ENCODE results near the gene RNU7-1.

Gene RNU7-1

GRCh38 chr12:6963791-6964413 lies 20.3 kb downstream of the RNU7-1 start:
- no peak overlapping the region for H3K4me3 ChIP-seq (ENCODE audit: low read depth, low read length)
- TF ChIP-seq CTCF (conservative IDR thresholded peaks at IDR 0.05; ENCODE audit: low read depth, low read length) = no peak
- DNase-seq (ENCODE audit: low read depth) = no peak

DNA sequence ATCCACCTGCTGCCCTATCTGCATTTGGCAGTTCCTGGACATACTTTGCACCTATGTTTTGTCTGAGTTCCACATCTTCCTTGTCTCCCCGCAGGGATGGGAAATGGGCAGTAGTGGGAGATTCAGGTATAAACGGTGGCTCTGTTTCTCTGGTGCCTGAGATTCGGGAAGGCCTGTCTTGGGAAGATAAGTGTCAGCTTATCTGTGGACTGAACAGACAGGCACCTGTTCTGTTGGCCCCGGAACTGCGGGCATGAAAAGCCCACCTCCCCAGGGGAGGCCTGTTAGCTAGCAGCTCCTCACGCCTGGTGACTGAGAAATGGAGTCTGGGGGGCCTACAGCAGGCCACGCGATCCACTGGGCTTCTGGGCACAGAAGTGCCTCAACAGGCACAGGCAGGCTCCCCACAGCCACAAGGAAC lies 21.0 kb downstream of the RNU7-1 start:
- DNase-seq (ENCODE audit: low read depth) = no peak
- TF ChIP-seq CTCF (conservative IDR thresholded peaks at IDR 0.05; ENCODE audit: low read depth, low read length) = no peak
- H3K4me3 ChIP-seq (ENCODE audit: low read depth, low read length) = no peak overlapping the region

DNA sequence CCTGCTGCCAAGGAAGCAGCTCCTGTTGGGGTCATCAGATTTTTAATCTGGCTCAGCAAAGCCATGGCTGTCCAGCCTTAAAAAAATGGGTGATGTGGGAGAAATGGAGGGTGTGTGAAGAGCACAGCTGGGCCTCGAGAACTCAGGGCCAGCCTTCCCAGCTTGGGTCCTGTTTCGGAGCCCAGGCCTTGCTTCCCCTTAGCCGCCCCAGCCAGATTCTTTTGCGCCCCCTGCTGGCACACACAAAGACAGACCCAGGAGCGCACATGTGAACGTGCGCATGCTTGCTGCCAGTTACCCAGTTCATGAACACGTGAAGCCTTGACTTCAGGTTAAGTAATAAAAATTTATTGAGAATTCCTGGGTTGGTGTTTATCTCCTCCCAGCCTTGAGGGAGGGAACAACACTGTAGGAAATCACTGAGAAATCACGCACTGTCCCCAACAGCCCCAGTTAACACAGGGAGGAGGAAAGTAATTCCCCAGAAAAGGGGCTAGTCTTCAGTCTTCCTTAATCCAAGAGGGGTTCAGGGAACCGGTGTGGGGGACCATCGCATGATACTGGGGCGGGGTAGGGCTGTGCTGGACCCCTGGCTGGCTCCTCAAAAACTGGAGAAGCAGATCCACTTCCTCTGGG lies 21.5 kb downstream of the RNU7-1 start:
- TF ChIP-seq CTCF (conservative IDR thresholded peaks at IDR 0.05; ENCODE audit: low read depth, low read length) = peak; percentile 94
- peak; percentile 95 for DNase-seq (ENCODE audit: low read depth)
- no peak overlapping the region for H3K4me3 ChIP-seq (ENCODE audit: low read depth, low read length)

GRCh38 chr12:6965714-6966113 lies 22.1 kb downstream of the RNU7-1 start:
- TF ChIP-seq CTCF (conservative IDR thresholded peaks at IDR 0.05; ENCODE audit: low read depth, low read length) = no peak
- DNase-seq (ENCODE audit: low read depth) = peak; percentile 42

GRCh38 chr12:6966351-6966750 lies 22.7 kb downstream of the RNU7-1 start:
- H3K4me3 ChIP-seq (ENCODE audit: low read depth, low read length) = no peak overlapping the region
- no peak for TF ChIP-seq CTCF (conservative IDR thresholded peaks at IDR 0.05; ENCODE audit: low read depth, low read length)
- DNase-seq (ENCODE audit: low read depth) = peak; percentile 69

More at GRCh38 chr12:6965714-6966113, 22.1 kb downstream of the RNU7-1 start:
- no peak overlapping the region for H3K4me3 ChIP-seq (ENCODE audit: low read depth, low read length)

DNA sequence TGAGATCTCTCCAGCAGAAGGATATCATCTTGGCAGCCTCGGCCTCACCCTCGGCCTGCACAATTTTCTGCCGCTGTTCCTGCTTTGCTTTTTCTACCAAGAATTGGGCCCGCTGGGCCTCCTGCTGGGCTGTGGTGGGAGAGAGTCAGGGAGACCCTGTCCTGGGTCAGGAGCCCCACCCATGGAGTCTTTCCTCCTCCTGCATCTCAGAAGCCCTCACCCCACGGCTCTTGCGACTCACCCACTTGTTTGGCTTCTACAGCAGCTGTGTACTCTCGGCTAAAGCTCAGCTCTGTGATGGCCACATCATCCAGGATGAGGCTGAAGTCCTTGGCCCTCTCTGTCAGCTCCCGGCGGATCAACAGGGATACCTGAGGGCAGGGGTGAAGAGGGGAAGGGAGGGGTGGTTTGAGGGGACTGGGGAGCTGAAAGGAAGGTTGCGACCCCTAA lies 24.1 kb downstream of the RNU7-1 start:
- TF ChIP-seq CTCF (conservative IDR thresholded peaks at IDR 0.05; ENCODE audit: low read depth, low read length) = no peak
- H3K4me3 ChIP-seq (ENCODE audit: low read depth, low read length) = no peak overlapping the region
- no peak for DNase-seq (ENCODE audit: low read depth)

DNA sequence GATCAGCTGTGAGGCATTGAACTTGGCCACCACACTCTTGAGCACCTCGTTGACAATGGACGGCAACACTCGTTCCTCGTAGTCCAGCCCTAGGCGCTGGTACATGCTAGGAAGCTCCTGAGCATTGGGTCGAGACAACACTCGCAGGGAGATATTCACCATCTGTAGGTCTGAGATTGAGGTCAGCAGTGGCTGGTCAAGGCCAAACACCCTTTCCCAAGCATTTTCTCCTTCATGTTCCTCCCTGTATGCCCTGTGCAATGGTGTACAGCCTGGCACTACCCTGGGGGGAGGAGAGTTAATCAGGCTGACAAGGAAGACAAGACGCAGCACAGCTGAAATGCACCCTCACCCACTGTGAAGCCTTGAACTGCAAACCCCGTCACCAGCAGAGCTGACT lies 24.8 kb downstream of the RNU7-1 start:
- no peak for TF ChIP-seq CTCF (conservative IDR thresholded peaks at IDR 0.05; ENCODE audit: low read depth, low read length)
- no peak overlapping the region for H3K4me3 ChIP-seq (ENCODE audit: low read depth, low read length)
- DNase-seq (ENCODE audit: low read depth) = no peak

All from choroid plexus epithelial cell (primary cell).